Activated CD4-positive, alpha-beta T cell treated with anti-CD3 and anti-CD28 coated beads, Interleukin-2, amount 10 ng/mL, durations not matched to agents 24 days and 14 days (primary cell): ENCODE data around the gene C10orf90. TPM values are rescaled to one million over a fixed set of nuclear protein-coding genes. Genes with fewer than 3 reads are reported as not detected.
"Not testable (repeated sequence)": the region's sequence is repeated elsewhere in the genome, so short reads cannot be mapped to it uniquely, and the experiment has no call there.

Experiments used
- DNase-seq: peaks from one replicate; pipeline ENCODE4 v3.0.0; 2022
- H3K27ac Mint-ChIP-seq: one replicate; pipeline ENCODE4 v1.8.0; 2022; ENCODE audit warnings: mild to moderate bottlenecking, mixed read lengths
- H3K27me3 Mint-ChIP-seq: one replicate; pipeline ENCODE4 v1.8.0; 2022; ENCODE audit warnings: mixed read lengths
- H3K36me3 Mint-ChIP-seq: one replicate; pipeline ENCODE4 v1.8.0; 2022; ENCODE audit warnings: low read depth, mild to moderate bottlenecking, mixed read lengths
- H3K4me1 Mint-ChIP-seq: one replicate; pipeline ENCODE4 v1.8.0; 2021; ENCODE audit warnings: mixed read lengths
- H3K4me3 Mint-ChIP-seq: one replicate; pipeline ENCODE4 v1.8.0; 2022; ENCODE audit warnings: mild to moderate bottlenecking, moderate library complexity, mixed read lengths
- H3K9me3 Mint-ChIP-seq: one replicate; pipeline ENCODE4 v1.8.0; 2021; ENCODE audit warnings: mixed read lengths
- intact Hi-C: fragments of 100-400 bp; cut with micrococcal nuclease; formaldehyde crosslinking; loops from one replicate; pipeline ENCODE4 v1.15.1; 2023
- total RNA-seq: library from RNA; stranded (reverse); gene quantifications from 2 replicates; pipeline ENCODE4 v1.2.3, GENCODE V29; 2022

The C10orf90 gene
- total RNA-seq, 1 donor from 2014 or later, result not detected

GRCh38 chr10:126550586-126550985 lies 119.9 kb downstream of the C10orf90 start:
- intact Hi-C loops, result not testable (repeated sequence)

GRCh38 chr10:126549344-126549743 lies 121.1 kb downstream of the C10orf90 start:
- no peaks in the 10 kb centered on the region for H3K36me3 Mint-ChIP-seq
- no peak overlapping the region for H3K4me3 Mint-ChIP-seq
- intact Hi-C loops, result no loop called here
- no peak for DNase-seq
- H3K27ac Mint-ChIP-seq, result no peak overlapping the region
- no peaks in the 10 kb centered on the region for H3K9me3 Mint-ChIP-seq
- H3K27me3 Mint-ChIP-seq, result no peaks in the 10 kb centered on the region
- H3K4me1 Mint-ChIP-seq, result no peaks in the 10 kb centered on the region

More at GRCh38 chr10:126550586-126550985, 119.9 kb downstream of the C10orf90 start:
- H3K4me1 Mint-ChIP-seq, H3K9me3 Mint-ChIP-seq, H3K36me3 Mint-ChIP-seq, H3K27ac Mint-ChIP-seq, H3K4me3 Mint-ChIP-seq, H3K27me3 Mint-ChIP-seq, DNase-seq: not testable (repeated sequence)

GRCh38 chr10:126544565-126544964 lies 125.9 kb downstream of the C10orf90 start:
- H3K4me3 Mint-ChIP-seq, result no peak overlapping the region
- no peak for DNase-seq
- no peaks in the 10 kb centered on the region for H3K4me1 Mint-ChIP-seq
- no peaks in the 10 kb centered on the region for H3K27me3 Mint-ChIP-seq
- H3K9me3 Mint-ChIP-seq, result no peaks in the 10 kb centered on the region
- H3K27ac Mint-ChIP-seq, result no peak overlapping the region
- no peaks in the 10 kb centered on the region for H3K36me3 Mint-ChIP-seq
- intact Hi-C loops, result no loop called here

- intact Hi-C loops, result no loop called here
- no peak for DNase-seq
- H3K9me3 Mint-ChIP-seq, result no peaks in the 10 kb centered on the region
- H3K4me3 Mint-ChIP-seq, result no peak overlapping the region
- H3K4me1 Mint-ChIP-seq, result no peaks in the 10 kb centered on the region
- H3K27ac Mint-ChIP-seq, result no peak overlapping the region
- H3K27me3 Mint-ChIP-seq, result no peaks in the 10 kb centered on the region
- no peaks in the 10 kb centered on the region for H3K36me3 Mint-ChIP-seq
These were observed 131.9 kb downstream of the C10orf90 start for GRCh38 chr10:126538439-126539135.

GRCh38 chr10:126536656-126537055 lies 133.8 kb downstream of the C10orf90 start:
- Mint-ChIP-seq H3K27me3 (no peaks in the 10 kb centered on the region), H3K4me1 (no peaks in the 10 kb centered on the region), H3K4me3 (no peak overlapping the region), H3K36me3 (no peaks in the 10 kb centered on the region), H3K27ac (no peak overlapping the region), H3K9me3 (no peaks in the 10 kb centered on the region)
- intact Hi-C loops, result no loop called here
- no peak for DNase-seq

- Mint-ChIP-seq H3K4me3 (no peak overlapping the region), H3K27me3 (no peaks in the 10 kb centered on the region), H3K36me3 (no peaks in the 10 kb centered on the region), H3K9me3 (no peaks in the 10 kb centered on the region), H3K27ac (no peak overlapping the region), H3K4me1 (no peaks in the 10 kb centered on the region)
- intact Hi-C loops, result no loop called here
- DNase-seq, result no peak
These were observed 134.3 kb downstream of the C10orf90 start for GRCh38 chr10:126536148-126536547.

GRCh38 chr10:126533644-126534043 lies 136.8 kb downstream of the C10orf90 start:
- Mint-ChIP-seq H3K27me3 (no peaks in the 10 kb centered on the region), H3K9me3 (no peaks in the 10 kb centered on the region), H3K4me1 (no peaks in the 10 kb centered on the region)

GRCh38 chr10:126528315-126528835 lies 142.1 kb downstream of the C10orf90 start:
- Mint-ChIP-seq H3K27me3 (no peaks in the 10 kb centered on the region), H3K4me1 (no peaks in the 10 kb centered on the region), H3K4me3 (no peak overlapping the region), H3K27ac (no peak overlapping the region), H3K36me3 (no peaks in the 10 kb centered on the region), H3K9me3 (no peaks in the 10 kb centered on the region)
- no peak for DNase-seq
- intact Hi-C loops, result no loop called here

More at GRCh38 chr10:126533644-126534043, 136.8 kb downstream of the C10orf90 start:
- intact Hi-C loops, result no loop called here
- Mint-ChIP-seq H3K4me3 (no peak overlapping the region), H3K27ac (no peak overlapping the region), H3K36me3 (no peaks in the 10 kb centered on the region)
- no peak for DNase-seq

GRCh38 chr10:126527645-126528314 lies 142.7 kb downstream of the C10orf90 start:
- intact Hi-C loops, result no loop called here
- Mint-ChIP-seq H3K9me3 (no peaks in the 10 kb centered on the region), H3K27me3 (no peaks in the 10 kb centered on the region), H3K4me1 (no peaks in the 10 kb centered on the region), H3K36me3 (no peaks in the 10 kb centered on the region), H3K4me3 (no peak overlapping the region), H3K27ac (no peak overlapping the region)
- DNase-seq, result no peak

- H3K4me1 Mint-ChIP-seq, result no peaks in the 10 kb centered on the region
- intact Hi-C loops, result no loop called here
- no peak overlapping the region for H3K27ac Mint-ChIP-seq
- DNase-seq, result no peak
- H3K27me3 Mint-ChIP-seq, result no peaks in the 10 kb centered on the region
- no peaks in the 10 kb centered on the region for H3K36me3 Mint-ChIP-seq
- H3K9me3 Mint-ChIP-seq, result no peaks in the 10 kb centered on the region
- no peak overlapping the region for H3K4me3 Mint-ChIP-seq
These were observed 145.2 kb downstream of the C10orf90 start for GRCh38 chr10:126525326-126525725.

- no peaks in the 10 kb centered on the region for H3K4me1 Mint-ChIP-seq
- H3K27me3 Mint-ChIP-seq, result no peaks in the 10 kb centered on the region
- H3K9me3 Mint-ChIP-seq, result no peaks in the 10 kb centered on the region
- no peak overlapping the region for H3K4me3 Mint-ChIP-seq
- intact Hi-C loops, result no loop called here
- H3K36me3 Mint-ChIP-seq, result no peaks in the 10 kb centered on the region
- no peak for DNase-seq
- H3K27ac Mint-ChIP-seq, result no peak overlapping the region
These were observed 146.0 kb downstream of the C10orf90 start for GRCh38 chr10:126524526-126524925.

GRCh38 chr10:126523071-126523470 lies 147.4 kb downstream of the C10orf90 start:
- Mint-ChIP-seq H3K27ac (no peak overlapping the region), H3K4me3 (no peak overlapping the region), H3K4me1 (no peaks in the 10 kb centered on the region), H3K9me3 (no peaks in the 10 kb centered on the region), H3K27me3 (no peaks in the 10 kb centered on the region), H3K36me3 (no peaks in the 10 kb centered on the region)
- no peak for DNase-seq
- intact Hi-C loops, result no loop called here

GRCh38 chr10:126521399-126521798 lies 149.1 kb downstream of the C10orf90 start:
- no peaks in the 10 kb centered on the region for H3K4me1 Mint-ChIP-seq
- intact Hi-C loops, result no loop called here
- no peaks in the 10 kb centered on the region for H3K9me3 Mint-ChIP-seq
- H3K36me3 Mint-ChIP-seq, result no peaks in the 10 kb centered on the region
- no peak for DNase-seq
- no peak overlapping the region for H3K4me3 Mint-ChIP-seq
- H3K27ac Mint-ChIP-seq, result no peak overlapping the region
- H3K27me3 Mint-ChIP-seq, result no peaks in the 10 kb centered on the region

GRCh38 chr10:126520751-126521317 lies 149.7 kb downstream of the C10orf90 start:
- Mint-ChIP-seq H3K27ac (no peak overlapping the region), H3K27me3 (no peaks in the 10 kb centered on the region), H3K36me3 (no peaks in the 10 kb centered on the region), H3K9me3 (no peaks in the 10 kb centered on the region), H3K4me3 (no peak overlapping the region), H3K4me1 (no peaks in the 10 kb centered on the region)
- intact Hi-C loops, result no loop called here
- DNase-seq, result no peak
